Uterus (tissue), 2 donors: ENCODE measurements around the gene CSNK1G2.

Experiments used
- POLR2A ChIP-seq, 2 donors: fragments of 450-650 bp; IDR thresholded peaks; one replicate each; pipeline ENCODE4 v1.6.1; 2016; ENCODE audit warnings: antibody characterized with exemption in 2 of 2, mild to moderate bottlenecking in 1 of 2, moderate library complexity in 1 of 2
- TF ChIP-seq, protein P1 (sequence below), 4 experiments: fragments of 200-600 bp in 2 of 4; fragments of 450-650 bp in 2 of 4; sonication (generic) in 2 of 4; IDR thresholded peaks; one replicate each; pipeline ENCODE4 v1.5.1; 2016 to 2019; ENCODE audit warnings: antibody characterized with exemption in 4 of 4, mild to moderate bottlenecking in 2 of 4, moderate library complexity in 1 of 4

GRCh38 chr19:1922803-1923202, 18.2 kb upstream of the CSNK1G2 start:
- TF ChIP-seq, protein P1, sequence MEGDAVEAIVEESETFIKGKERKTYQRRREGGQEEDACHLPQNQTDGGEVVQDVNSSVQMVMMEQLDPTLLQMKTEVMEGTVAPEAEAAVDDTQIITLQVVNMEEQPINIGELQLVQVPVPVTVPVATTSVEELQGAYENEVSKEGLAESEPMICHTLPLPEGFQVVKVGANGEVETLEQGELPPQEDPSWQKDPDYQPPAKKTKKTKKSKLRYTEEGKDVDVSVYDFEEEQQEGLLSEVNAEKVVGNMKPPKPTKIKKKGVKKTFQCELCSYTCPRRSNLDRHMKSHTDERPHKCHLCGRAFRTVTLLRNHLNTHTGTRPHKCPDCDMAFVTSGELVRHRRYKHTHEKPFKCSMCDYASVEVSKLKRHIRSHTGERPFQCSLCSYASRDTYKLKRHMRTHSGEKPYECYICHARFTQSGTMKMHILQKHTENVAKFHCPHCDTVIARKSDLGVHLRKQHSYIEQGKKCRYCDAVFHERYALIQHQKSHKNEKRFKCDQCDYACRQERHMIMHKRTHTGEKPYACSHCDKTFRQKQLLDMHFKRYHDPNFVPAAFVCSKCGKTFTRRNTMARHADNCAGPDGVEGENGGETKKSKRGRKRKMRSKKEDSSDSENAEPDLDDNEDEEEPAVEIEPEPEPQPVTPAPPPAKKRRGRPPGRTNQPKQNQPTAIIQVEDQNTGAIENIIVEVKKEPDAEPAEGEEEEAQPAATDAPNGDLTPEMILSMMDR (IDR thresholded peaks at IDR 0.05), result no peak
- TF ChIP-seq POLR2A (IDR thresholded peaks at IDR 0.05), result no peak
